Sigmoid colon (tissue), 4 donors: ENCODE measurements around the gene SDCBP2.

Source experiments
- EP300 ChIP-seq, 4 donors: sonication (generic); formaldehyde crosslinking; IDR thresholded peaks; one replicate each; pipeline ENCODE4 v1.6.1; 2017; ENCODE audit warnings: antibody characterized with exemption in 4 of 4
- POLR2A ChIP-seq, 2 donors: fragments of 450-650 bp; IDR thresholded peaks; one replicate each; pipeline ENCODE4 v1.6.1; 2016; ENCODE audit warnings: antibody characterized with exemption in 2 of 2, mild to moderate bottlenecking in 2 of 2, moderate library complexity in 2 of 2
- POLR2AphosphoS5 ChIP-seq, 4 donors: sonication (generic); formaldehyde crosslinking; IDR thresholded peaks; one replicate each; pipeline ENCODE4 v1.6.1; 2017; ENCODE audit warnings: antibody characterized with exemption in 4 of 4
- TF ChIP-seq, protein P1 (sequence below), 4 experiments: fragments of 450-650 bp in 3 of 4; fragments of 200-600 bp in 1 of 4; IDR thresholded peaks; one replicate each; pipeline ENCODE4 v1.5.1; 2016 to 2019; ENCODE audit warnings: antibody characterized with exemption in 4 of 4, mild to moderate bottlenecking in 3 of 4, moderate library complexity in 2 of 4

DNA sequence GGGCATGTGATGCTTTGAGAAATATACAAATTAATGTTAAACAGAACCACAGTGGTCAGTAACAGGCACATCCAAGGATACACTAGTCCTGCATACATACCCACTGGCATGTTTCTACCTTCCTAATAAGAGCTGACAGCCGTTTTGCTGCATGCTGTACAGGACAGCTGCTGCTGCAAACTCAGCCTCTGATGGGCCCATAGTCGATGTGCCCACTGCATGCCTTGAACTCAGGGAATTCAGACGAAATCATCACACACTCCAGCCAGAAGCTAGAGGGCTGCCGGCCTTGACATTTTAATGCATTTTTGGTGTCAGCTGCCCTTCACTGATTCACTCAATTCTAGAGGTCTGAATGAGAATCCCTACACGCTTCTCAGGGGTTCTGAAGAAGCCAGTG, 34.6 kb upstream of the SDCBP2 start:
- TF ChIP-seq POLR2AphosphoS5 (IDR thresholded peaks at IDR 0.05) (no peak), POLR2A (IDR thresholded peaks at IDR 0.05) (no peak), EP300 (IDR thresholded peaks at IDR 0.05) (no peak)
- TF ChIP-seq, protein P1, sequence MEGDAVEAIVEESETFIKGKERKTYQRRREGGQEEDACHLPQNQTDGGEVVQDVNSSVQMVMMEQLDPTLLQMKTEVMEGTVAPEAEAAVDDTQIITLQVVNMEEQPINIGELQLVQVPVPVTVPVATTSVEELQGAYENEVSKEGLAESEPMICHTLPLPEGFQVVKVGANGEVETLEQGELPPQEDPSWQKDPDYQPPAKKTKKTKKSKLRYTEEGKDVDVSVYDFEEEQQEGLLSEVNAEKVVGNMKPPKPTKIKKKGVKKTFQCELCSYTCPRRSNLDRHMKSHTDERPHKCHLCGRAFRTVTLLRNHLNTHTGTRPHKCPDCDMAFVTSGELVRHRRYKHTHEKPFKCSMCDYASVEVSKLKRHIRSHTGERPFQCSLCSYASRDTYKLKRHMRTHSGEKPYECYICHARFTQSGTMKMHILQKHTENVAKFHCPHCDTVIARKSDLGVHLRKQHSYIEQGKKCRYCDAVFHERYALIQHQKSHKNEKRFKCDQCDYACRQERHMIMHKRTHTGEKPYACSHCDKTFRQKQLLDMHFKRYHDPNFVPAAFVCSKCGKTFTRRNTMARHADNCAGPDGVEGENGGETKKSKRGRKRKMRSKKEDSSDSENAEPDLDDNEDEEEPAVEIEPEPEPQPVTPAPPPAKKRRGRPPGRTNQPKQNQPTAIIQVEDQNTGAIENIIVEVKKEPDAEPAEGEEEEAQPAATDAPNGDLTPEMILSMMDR (IDR thresholded peaks at IDR 0.05), result no peak
